GM18519 (cell line): ENCODE data around the gene FRMD8.

Experiments
- ATAC-seq: cut with Tn5 transposase; IDR thresholded peaks from one replicate; pipeline ENCODE4 v1.9.1; 2021; ENCODE audit warnings: mild to moderate bottlenecking, moderate library complexity; ENCODE audit not compliant: unreplicated experiment, low FRiP score

The FRMD8 gene

GRCh38 chr11:65373839-65374580, 12.4 kb upstream of the FRMD8 start:
- ATAC-seq = no peak

GRCh38 chr11:65375012-65375411, 11.4 kb upstream of the FRMD8 start:
- no peak for ATAC-seq

GRCh38 chr11:65376138-65376713, 10.2 kb upstream of the FRMD8 start:
- ATAC-seq = no peak

GRCh38 chr11:65377036-65377435, 9.4 kb upstream of the FRMD8 start:
- no peak for ATAC-seq

DNA sequence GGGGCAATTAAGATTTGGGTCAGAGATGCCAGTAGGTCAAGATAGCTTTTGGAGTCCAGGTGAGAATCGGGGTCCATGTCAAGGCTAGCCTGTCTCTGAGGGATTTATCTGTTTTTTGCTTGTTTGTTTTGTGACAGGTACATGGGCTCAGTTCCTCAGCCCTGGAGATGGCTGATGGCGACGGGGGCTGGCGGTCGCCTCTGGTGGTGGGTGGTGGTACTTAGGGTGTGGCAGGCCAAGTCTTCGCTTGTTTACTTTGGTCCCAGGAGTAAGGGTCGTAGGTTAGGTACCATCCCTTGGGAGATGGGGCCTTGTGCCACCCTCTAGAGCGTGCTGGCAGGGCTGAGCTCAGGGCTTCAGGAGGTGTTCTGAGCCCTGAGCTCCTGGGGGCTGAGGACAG, 8.7 kb upstream of the FRMD8 start:
- ATAC-seq = no peak

- ATAC-seq = no peak
These were observed 8.1 kb upstream of the FRMD8 start for GRCh38 chr11:65378208-65378927.

DNA sequence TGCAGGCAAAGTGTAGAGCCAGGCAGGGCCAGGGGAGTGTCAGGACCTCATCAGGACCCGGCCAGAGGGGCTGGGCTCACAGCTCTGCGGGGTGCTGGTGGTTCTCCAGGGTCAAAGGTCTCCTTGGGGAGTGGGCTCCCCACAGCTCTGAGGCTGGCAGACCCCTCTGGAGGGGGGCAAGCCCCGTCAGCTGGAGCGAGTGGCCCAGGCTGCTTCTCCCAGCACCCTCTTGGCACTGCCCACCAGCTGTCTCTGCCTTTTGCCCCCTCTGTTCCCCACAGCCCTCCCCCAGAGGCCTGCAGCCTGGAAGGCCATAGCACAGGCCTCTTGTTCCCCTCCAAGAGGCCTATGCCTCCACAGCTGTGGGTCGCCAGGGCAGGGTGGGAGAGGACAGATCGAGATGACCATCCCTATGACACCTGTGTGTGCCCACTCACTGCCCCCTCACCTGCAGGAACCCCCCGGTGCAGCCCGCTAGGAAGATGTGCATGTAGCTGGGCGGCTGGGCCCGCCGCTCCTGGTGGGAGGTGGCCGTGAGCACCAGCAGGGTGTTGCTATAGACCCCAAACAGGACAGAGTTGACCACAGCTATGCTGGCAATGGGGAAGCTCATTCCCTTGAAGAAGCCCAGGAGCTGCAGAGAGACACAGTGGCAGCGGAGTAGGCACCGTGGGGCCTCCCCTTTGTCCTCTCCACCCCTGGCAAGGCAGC, 7.4 kb upstream of the FRMD8 start:
- no peak for ATAC-seq

GRCh38 chr11:65379698-65380459, 6.6 kb upstream of the FRMD8 start:
- ATAC-seq = no peak

GRCh38 chr11:65380460-65381119, 5.8 kb upstream of the FRMD8 start:
- ATAC-seq = no peak

DNA sequence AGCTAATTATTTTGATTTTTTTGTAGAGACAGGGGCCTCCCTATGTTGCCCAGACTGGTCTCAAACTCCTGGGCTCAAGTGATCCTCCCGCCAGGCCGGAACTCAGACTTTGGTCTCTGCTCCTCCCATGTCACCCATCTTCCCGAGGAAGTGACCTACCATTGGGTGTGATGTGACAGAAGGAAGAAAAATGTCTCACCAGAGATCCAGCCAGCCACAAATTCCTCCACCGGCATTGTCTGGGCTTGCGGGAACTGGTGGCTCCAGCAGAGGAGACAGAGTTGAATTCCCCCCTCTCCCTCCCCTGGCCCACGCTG, 4.8 kb upstream of the FRMD8 start:
- peak; percentile 2 for ATAC-seq

DNA sequence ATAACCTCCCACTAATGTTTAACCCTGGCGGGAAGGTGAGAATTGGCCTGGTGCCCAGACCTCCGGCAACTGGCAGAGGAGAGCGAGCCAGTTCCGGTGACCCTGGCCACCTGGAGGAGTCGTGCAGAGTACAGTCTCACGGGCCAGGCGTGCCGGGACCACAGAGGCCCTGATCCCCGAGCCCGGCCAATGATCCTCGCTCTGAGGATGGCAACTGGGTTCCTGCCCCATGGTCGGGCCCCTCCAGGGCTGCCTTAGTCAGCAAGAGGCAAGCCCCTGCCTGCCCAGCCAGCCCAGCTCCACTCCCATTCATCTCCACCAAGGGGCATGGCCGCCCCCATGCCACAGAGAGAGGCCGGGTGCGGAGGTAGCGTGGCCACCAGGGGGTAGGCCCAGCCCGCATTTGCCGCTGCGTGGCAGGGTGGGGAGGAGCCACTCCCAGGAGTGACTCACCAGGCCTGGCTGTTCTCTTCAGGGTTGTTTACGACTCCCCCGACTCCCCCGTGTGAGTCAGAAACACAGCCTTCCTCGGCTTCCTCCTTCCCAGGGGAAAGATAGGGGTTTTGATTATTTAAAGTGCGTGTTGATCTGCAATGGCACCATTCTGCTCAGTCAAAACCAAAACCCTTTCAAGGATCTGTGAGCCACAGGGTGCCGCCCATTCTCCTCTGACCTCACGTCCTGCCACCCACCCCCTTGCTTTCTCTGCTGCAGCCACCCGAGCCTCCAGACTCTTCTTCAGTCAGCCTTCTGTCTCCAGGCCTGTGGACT, 4.2 kb upstream of the FRMD8 start, which contains the start of gene SLC25A45:
Gene SLC25A45 (minus strand): TSS at position 614 of the 771 bp plus-strand sequence. CDS start 695 bp downstream, outside the sequence.
- ATAC-seq = peak; percentile 42

GRCh38 chr11:65382804-65383368, 3.6 kb upstream of the FRMD8 start:
- ATAC-seq = no peak

GRCh38 chr11:65383778-65384177, 2.7 kb upstream of the FRMD8 start:
- no peak for ATAC-seq

GRCh38 chr11:65384301-65384889, 2.0 kb upstream of the FRMD8 start:
- no peak for ATAC-seq

DNA sequence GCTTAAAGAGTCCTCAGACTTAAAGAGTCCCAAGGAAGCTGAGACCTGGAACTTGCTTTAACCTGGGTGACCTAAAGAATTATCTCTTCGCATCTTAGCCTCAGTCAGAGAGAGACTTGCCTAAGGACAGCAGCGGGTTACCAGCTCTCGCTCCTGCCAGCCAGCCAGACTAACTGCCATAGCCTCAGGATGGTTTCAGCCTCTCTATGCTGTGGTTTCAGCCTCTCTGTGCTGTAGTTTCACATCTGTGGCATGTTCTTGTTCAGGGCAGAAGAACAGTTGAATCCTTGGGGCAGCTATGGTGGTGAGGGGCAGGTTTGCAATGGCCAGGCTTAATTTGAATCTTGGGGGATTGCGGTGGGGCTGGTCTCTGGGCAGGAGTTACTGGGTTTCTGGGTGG, 2.3 kb downstream of the FRMD8 start:
- ATAC-seq = no peak

DNA sequence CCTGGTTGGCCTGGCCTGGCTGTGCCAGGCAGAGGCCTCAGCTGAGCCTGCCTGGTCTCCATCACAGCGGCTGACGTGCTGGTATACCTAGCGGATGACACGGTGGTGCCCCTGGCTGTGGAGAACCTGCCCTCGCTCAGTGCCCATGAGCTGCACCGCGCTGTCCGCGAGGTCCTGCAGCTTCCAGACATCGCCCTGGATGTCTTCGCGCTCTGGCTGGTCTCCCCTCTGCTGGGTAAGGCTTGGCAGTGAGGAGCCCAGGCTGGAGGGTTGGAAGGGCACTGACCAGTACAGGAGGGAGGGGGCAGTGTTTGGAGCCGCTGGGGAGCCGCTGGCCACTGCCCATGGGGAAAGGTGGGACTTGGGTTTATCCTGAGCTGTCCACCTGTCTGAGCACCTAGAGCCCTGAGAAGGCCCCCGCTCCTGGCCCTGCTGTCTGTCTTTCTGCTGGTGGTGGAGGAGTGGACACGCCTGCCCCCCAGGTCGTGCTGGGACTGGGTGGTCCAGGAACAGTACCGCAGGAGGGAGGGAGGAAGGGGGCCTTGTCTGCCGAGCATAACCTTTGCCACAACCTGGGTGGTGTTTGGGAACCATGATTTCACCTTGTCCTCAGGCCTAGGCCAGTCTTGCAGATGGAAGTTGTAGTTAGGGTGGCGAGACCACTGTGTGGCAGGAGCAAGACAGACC, 3.0 kb downstream of the FRMD8 start:
- ATAC-seq = no peak

GRCh38 chr11:65390099-65390941, 3.9 kb downstream of the FRMD8 start:
- no peak for ATAC-seq
